Measurements from ENCODE around the gene SH3BGRL3.

Gene SH3BGRL3

GRCh38 chr1:26295194-26296138 lies 15.6 kb downstream of the SH3BGRL3 start:
- no peak overlapping the region for H3K9ac ChIP-seq (ENCODE audit: low read length)
- H3K56ac ChIP-seq (ENCODE audit: low read length), result no peak overlapping the region
- no peak overlapping the region for H2AK5ac ChIP-seq (ENCODE audit: low read length)
- no peak overlapping the region for H4K8ac ChIP-seq (ENCODE audit: low read depth, low read length)
- H2BK5ac ChIP-seq (ENCODE audit: low read length), result no peak overlapping the region
- H3K18ac ChIP-seq (ENCODE audit: low read length), result no peak overlapping the region
- H3K4me2 ChIP-seq (ENCODE audit: low read length), result no peak overlapping the region
- no peak overlapping the region for H3K4ac ChIP-seq (ENCODE audit: low read depth, low read length)
- no peak overlapping the region for H3K27ac ChIP-seq (ENCODE audit: low read depth, low read length)
- H3K36me3 ChIP-seq (ENCODE audit: control insufficient read depth, insufficient read depth, low read length), result no peaks in the 10 kb centered on the region
- no peak overlapping the region for H3K23ac ChIP-seq (ENCODE audit: low read length)
- H3K4me1 ChIP-seq (ENCODE audit: control insufficient read depth, low read depth, low read length), result peaks cover 4% of the 10 kb centered on the region
- no peak overlapping the region for H2BK15ac ChIP-seq (replicated peaks; ENCODE audit: low read depth)
- no peaks in the 10 kb centered on the region for H3K79me1 ChIP-seq (ENCODE audit: low read length)
- no CpG with 5 or more reads among the region's 22 CpGs for WGBS (ENCODE audit: extremely low coverage, insufficient coverage, low lambda C conversion rate)
- H3K4me3 ChIP-seq (ENCODE audit: low read length), result no peak overlapping the region
- no peaks in the 10 kb centered on the region for H3K79me2 ChIP-seq (ENCODE audit: control insufficient read depth, insufficient read depth, low read length)
- H3K27me3 ChIP-seq (ENCODE audit: insufficient read depth, low read length, poor library complexity), result no peaks in the 10 kb centered on the region
- H4K5ac ChIP-seq (ENCODE audit: low read length), result no peak overlapping the region
- no peak overlapping the region for H2BK120ac ChIP-seq (ENCODE audit: low read depth, low read length)
- DNase-seq, result no peak

GRCh38 chr1:26296340-26297056 lies 16.6 kb downstream of the SH3BGRL3 start:
- H3K9ac ChIP-seq (ENCODE audit: low read length), result no peak overlapping the region
- H3K4me1 ChIP-seq (ENCODE audit: control insufficient read depth, low read depth, low read length), result no peaks in the 10 kb centered on the region
- H2AK5ac ChIP-seq (ENCODE audit: low read length), result no peak overlapping the region

DNA sequence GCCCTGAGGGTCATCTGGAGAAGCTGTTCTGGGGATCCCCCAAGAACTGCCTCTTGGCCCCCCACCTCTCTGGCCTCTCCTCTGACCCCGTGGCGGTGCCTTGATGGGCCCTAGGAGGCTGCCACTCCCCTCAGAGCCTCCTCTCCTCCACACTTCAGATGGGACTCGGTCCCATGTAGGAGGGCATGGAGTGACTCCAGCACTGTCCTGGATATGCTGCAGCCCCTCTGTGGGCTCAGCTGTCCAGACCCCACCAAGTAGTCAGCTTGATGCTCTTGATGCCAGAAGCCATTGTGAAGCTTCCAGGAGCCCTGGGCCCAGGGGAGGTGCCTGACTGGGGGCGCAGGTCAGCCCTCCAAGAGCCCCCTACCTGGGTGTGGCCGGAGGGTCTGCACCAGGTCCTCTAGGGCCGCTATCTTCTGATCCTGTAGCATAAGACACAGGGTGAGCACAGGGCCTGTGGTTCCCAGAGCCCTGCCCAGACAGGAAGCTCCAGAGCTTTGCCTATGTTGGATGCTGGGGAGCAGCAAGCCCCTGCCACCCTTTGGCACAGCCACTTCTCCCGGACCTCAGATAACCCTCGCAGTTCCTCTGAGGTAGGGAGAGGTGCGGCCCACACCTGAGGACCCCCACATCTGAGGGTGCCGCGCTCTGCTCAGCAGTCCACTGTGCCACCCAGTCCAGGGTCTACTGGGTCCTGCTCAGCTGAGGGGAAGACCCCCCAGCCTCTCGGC lies 17.3 kb downstream of the SH3BGRL3 start:
- H3K4me2 ChIP-seq (ENCODE audit: low read length), result no peak overlapping the region
- no CpG with 5 or more reads among the region's 12 CpGs for WGBS (ENCODE audit: extremely low coverage, insufficient coverage, low lambda C conversion rate)
- no peak for DNase-seq
- H3K4me1 ChIP-seq (ENCODE audit: control insufficient read depth, low read depth, low read length), result no peaks in the 10 kb centered on the region
- no peak overlapping the region for H4K5ac ChIP-seq (ENCODE audit: low read length)
- H4K8ac ChIP-seq (ENCODE audit: low read depth, low read length), result no peak overlapping the region
- H3K36me3 ChIP-seq (ENCODE audit: control insufficient read depth, insufficient read depth, low read length), result no peaks in the 10 kb centered on the region
- no peak overlapping the region for H2BK5ac ChIP-seq (ENCODE audit: low read length)
- H3K18ac ChIP-seq (ENCODE audit: low read length), result no peak overlapping the region
- no peak overlapping the region for H3K27ac ChIP-seq (ENCODE audit: low read depth, low read length)
- no peak overlapping the region for H3K4me3 ChIP-seq (ENCODE audit: low read length)
- no peak overlapping the region for H3K4ac ChIP-seq (ENCODE audit: low read depth, low read length)
- no peaks in the 10 kb centered on the region for H3K27me3 ChIP-seq (ENCODE audit: insufficient read depth, low read length, poor library complexity)
- no peak overlapping the region for H3K9ac ChIP-seq (ENCODE audit: low read length)
- H2BK120ac ChIP-seq (ENCODE audit: low read depth, low read length), result no peak overlapping the region
- no peak overlapping the region for H2BK15ac ChIP-seq (replicated peaks; ENCODE audit: low read depth)
- H3K23ac ChIP-seq (ENCODE audit: low read length), result no peak overlapping the region
- H3K56ac ChIP-seq (ENCODE audit: low read length), result no peak overlapping the region
- H3K79me2 ChIP-seq (ENCODE audit: control insufficient read depth, insufficient read depth, low read length), result no peaks in the 10 kb centered on the region
- H3K79me1 ChIP-seq (ENCODE audit: low read length), result no peaks in the 10 kb centered on the region
- no peak overlapping the region for H2AK5ac ChIP-seq (ENCODE audit: low read length)

More at GRCh38 chr1:26296340-26297056, 16.6 kb downstream of the SH3BGRL3 start:
- H3K79me1 ChIP-seq (ENCODE audit: low read length), result no peaks in the 10 kb centered on the region
- H3K27me3 ChIP-seq (ENCODE audit: insufficient read depth, low read length, poor library complexity), result no peaks in the 10 kb centered on the region
- no peak overlapping the region for H3K4ac ChIP-seq (ENCODE audit: low read depth, low read length)
- H3K27ac ChIP-seq (ENCODE audit: low read depth, low read length), result no peak overlapping the region
- DNase-seq, result no peak
- H3K4me2 ChIP-seq (ENCODE audit: low read length), result no peak overlapping the region
- H2BK120ac ChIP-seq (ENCODE audit: low read depth, low read length), result no peak overlapping the region
- no peak overlapping the region for H3K18ac ChIP-seq (ENCODE audit: low read length)
- no peaks in the 10 kb centered on the region for H3K36me3 ChIP-seq (ENCODE audit: control insufficient read depth, insufficient read depth, low read length)
- no peak overlapping the region for H2BK15ac ChIP-seq (replicated peaks; ENCODE audit: low read depth)
- no peak overlapping the region for H4K8ac ChIP-seq (ENCODE audit: low read depth, low read length)
- H3K56ac ChIP-seq (ENCODE audit: low read length), result no peak overlapping the region
- H3K79me2 ChIP-seq (ENCODE audit: control insufficient read depth, insufficient read depth, low read length), result no peaks in the 10 kb centered on the region
- H3K4me3 ChIP-seq (ENCODE audit: low read length), result no peak overlapping the region
- H4K5ac ChIP-seq (ENCODE audit: low read length), result no peak overlapping the region
- no peak overlapping the region for H2BK5ac ChIP-seq (ENCODE audit: low read length)
- WGBS (ENCODE audit: extremely low coverage, insufficient coverage, low lambda C conversion rate), result no CpG with 5 or more reads among the region's 16 CpGs
- H3K23ac ChIP-seq (ENCODE audit: low read length), result no peak overlapping the region

- H3K27ac ChIP-seq (ENCODE audit: low read depth, low read length), result no peak overlapping the region
- H2BK120ac ChIP-seq (ENCODE audit: low read depth, low read length), result no peak overlapping the region
- no peak overlapping the region for H3K18ac ChIP-seq (ENCODE audit: low read length)
- no peak overlapping the region for H2AK5ac ChIP-seq (ENCODE audit: low read length)
- H3K27me3 ChIP-seq (ENCODE audit: insufficient read depth, low read length, poor library complexity), result no peaks in the 10 kb centered on the region
- H3K4me2 ChIP-seq (ENCODE audit: low read length), result no peak overlapping the region
- no peaks in the 10 kb centered on the region for H3K36me3 ChIP-seq (ENCODE audit: control insufficient read depth, insufficient read depth, low read length)
- H3K79me2 ChIP-seq (ENCODE audit: control insufficient read depth, insufficient read depth, low read length), result no peaks in the 10 kb centered on the region
- no peak for DNase-seq
- no peak overlapping the region for H3K23ac ChIP-seq (ENCODE audit: low read length)
- H3K9ac ChIP-seq (ENCODE audit: low read length), result no peak overlapping the region
- H2BK15ac ChIP-seq (replicated peaks; ENCODE audit: low read depth), result no peak overlapping the region
- no peaks in the 10 kb centered on the region for H3K4me1 ChIP-seq (ENCODE audit: control insufficient read depth, low read depth, low read length)
- no peak overlapping the region for H2BK5ac ChIP-seq (ENCODE audit: low read length)
- whole genome bisulfite sequencing (ENCODE audit: extremely low coverage, insufficient coverage, low lambda C conversion rate), result no CpG with 5 or more reads among the region's 6 CpGs
- H3K79me1 ChIP-seq (ENCODE audit: low read length), result no peaks in the 10 kb centered on the region
- no peak overlapping the region for H3K4ac ChIP-seq (ENCODE audit: low read depth, low read length)
- H4K5ac ChIP-seq (ENCODE audit: low read length), result no peak overlapping the region
- no peak overlapping the region for H4K8ac ChIP-seq (ENCODE audit: low read depth, low read length)
- H3K4me3 ChIP-seq (ENCODE audit: low read length), result no peak overlapping the region
- no peak overlapping the region for H3K56ac ChIP-seq (ENCODE audit: low read length)
Measured at GRCh38 chr1:26297791-26298124, 17.9 kb downstream of the SH3BGRL3 start.

DNA sequence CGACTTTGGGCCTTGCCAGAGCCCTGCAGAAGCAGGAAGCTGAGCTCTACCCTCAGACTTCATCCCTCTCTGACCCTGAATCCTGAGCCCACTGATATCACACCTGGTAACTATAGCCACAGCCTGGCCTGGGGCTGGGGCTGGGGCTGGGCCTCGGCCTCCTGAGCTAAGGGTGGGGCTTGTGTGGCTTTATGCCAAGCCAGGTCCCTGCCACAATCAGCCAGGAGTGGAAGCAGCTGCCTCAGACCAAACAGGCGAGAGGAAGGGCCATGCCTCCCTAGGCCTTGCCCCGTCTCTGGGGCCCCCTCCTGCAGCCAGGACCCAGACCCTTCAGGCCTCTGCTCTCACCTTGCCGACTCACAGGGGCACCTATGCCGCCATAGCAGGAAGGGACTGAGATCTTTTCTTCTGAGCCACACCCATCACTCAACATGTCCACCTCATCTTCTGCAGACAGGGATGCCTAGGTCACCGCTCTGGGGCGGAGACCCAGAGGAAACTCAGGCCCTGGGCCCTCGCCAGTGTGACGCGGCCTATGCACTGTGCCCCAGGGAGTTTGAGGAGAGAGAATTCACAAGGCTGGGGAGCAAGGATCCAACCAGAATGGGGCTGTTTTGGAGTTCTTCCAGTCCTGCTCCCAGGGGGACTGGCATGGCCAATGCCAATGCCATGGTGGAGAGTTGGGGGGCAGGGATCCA lies 20.8 kb downstream of the SH3BGRL3 start:
- WGBS (ENCODE audit: extremely low coverage, insufficient coverage, low lambda C conversion rate), result no CpG with 5 or more reads among the region's 11 CpGs
- H3K4me1 ChIP-seq (ENCODE audit: control insufficient read depth, low read depth, low read length), result peaks cover 4% of the 10 kb centered on the region
- no peak overlapping the region for H3K56ac ChIP-seq (ENCODE audit: low read length)
- no peak overlapping the region for H3K4ac ChIP-seq (ENCODE audit: low read depth, low read length)
- no peaks in the 10 kb centered on the region for H3K36me3 ChIP-seq (ENCODE audit: control insufficient read depth, insufficient read depth, low read length)
- no peak overlapping the region for H3K4me2 ChIP-seq (ENCODE audit: low read length)
- no peak overlapping the region for H2BK15ac ChIP-seq (replicated peaks; ENCODE audit: low read depth)
- H3K79me2 ChIP-seq (ENCODE audit: control insufficient read depth, insufficient read depth, low read length), result no peaks in the 10 kb centered on the region
- H3K4me3 ChIP-seq (ENCODE audit: low read length), result no peak overlapping the region
- H2AK5ac ChIP-seq (ENCODE audit: low read length), result no peak overlapping the region
- no peak overlapping the region for H2BK120ac ChIP-seq (ENCODE audit: low read depth, low read length)
- no peaks in the 10 kb centered on the region for H3K79me1 ChIP-seq (ENCODE audit: low read length)
- no peak overlapping the region for H3K27ac ChIP-seq (ENCODE audit: low read depth, low read length)
- DNase-seq, result no peak
- H4K5ac ChIP-seq (ENCODE audit: low read length), result no peak overlapping the region
- no peak overlapping the region for H3K23ac ChIP-seq (ENCODE audit: low read length)
- no peak overlapping the region for H4K8ac ChIP-seq (ENCODE audit: low read depth, low read length)
- H3K9ac ChIP-seq (ENCODE audit: low read length), result no peak overlapping the region
- no peaks in the 10 kb centered on the region for H3K27me3 ChIP-seq (ENCODE audit: insufficient read depth, low read length, poor library complexity)
- H2BK5ac ChIP-seq (ENCODE audit: low read length), result no peak overlapping the region
- H3K18ac ChIP-seq (ENCODE audit: low read length), result no peak overlapping the region

Measured in mesendoderm (in vitro differentiated cells).